ENCODE measurements around the gene SLC44A5. TPM values are rescaled to one million over a fixed set of nuclear protein-coding genes. Genes with fewer than 3 reads are reported as not detected.
A peak's percentile ranks its signal among the peaks of the same experiment; 100 is the strongest.
"Not testable (repeated sequence)": the region's sequence is repeated elsewhere in the genome, so short reads cannot be mapped to it uniquely, and the experiment has no call there.

The SLC44A5 gene
- total RNA-seq, 1 experiment from 2014 or later, result 2.4 TPM

GRCh38 chr1:75257424-75257823 lies 353.5 kb downstream of the SLC44A5 start:
- H2BK120ac ChIP-seq (ENCODE audit: low read depth, low read length, poor library complexity, severe bottlenecking), result no peak overlapping the region
- H3K9ac ChIP-seq (ENCODE audit: extremely low read depth, insufficient read length, low read length), result no peak overlapping the region
- no peaks in the 10 kb centered on the region for H3K4me1 ChIP-seq (ENCODE audit: insufficient read depth, low read length)
- H3K18ac ChIP-seq (ENCODE audit: insufficient read length, low read depth, low read length), result no peak overlapping the region
- Mint-ChIP-seq H3K27ac (no peak overlapping the region), H3K4me3 (no peak overlapping the region), H3K9me3 (no peaks in the 10 kb centered on the region; a peak in 1 of 5 replicates), H3K36me3 (ENCODE audit: insufficient read depth in 1 of 3, low read depth in 3 of 3) (no peaks in the 10 kb centered on the region), H3K27me3 (ENCODE audit: low read depth) (peaks cover 6% of the 10 kb centered on the region; the same call in 1 of the 2 replicates), H3K4me1 (no peaks in the 10 kb centered on the region)
- no CpG with 5 or more reads among the region's 2 CpGs for WGBS (ENCODE audit: extremely low coverage, insufficient read length, low lambda C conversion rate)
- H4K91ac ChIP-seq (ENCODE audit: insufficient read length, low read depth, low read length), result no peak overlapping the region
- no peak overlapping the region for H2AK5ac ChIP-seq (ENCODE audit: insufficient read length, low read length)
- H2BK15ac ChIP-seq (ENCODE audit: low read depth, low read length), result no peak overlapping the region
- H3K23ac ChIP-seq (ENCODE audit: insufficient read length, low read depth, low read length), result no peak overlapping the region
- no peak overlapping the region for H4K8ac ChIP-seq (replicated peaks; ENCODE audit: insufficient read length, low read depth, low read length)
- H3K79me2 ChIP-seq (ENCODE audit: insufficient read depth, low read length), result no peaks in the 10 kb centered on the region
- no peak overlapping the region for H3K56ac ChIP-seq (ENCODE audit: insufficient read length, low read depth, low read length)
- H3T11ph ChIP-seq (ENCODE audit: low read length), result no peak overlapping the region
- no peak overlapping the region for H4K5ac ChIP-seq (ENCODE audit: insufficient read length, low read depth, low read length)
- no peak overlapping the region for H2BK20ac ChIP-seq (ENCODE audit: low read depth, low read length, poor library complexity, severe bottlenecking)
- H2BK12ac ChIP-seq (ENCODE audit: insufficient read length, low read depth, low read length), result no peak overlapping the region
- TF ChIP-seq, protein P1, sequence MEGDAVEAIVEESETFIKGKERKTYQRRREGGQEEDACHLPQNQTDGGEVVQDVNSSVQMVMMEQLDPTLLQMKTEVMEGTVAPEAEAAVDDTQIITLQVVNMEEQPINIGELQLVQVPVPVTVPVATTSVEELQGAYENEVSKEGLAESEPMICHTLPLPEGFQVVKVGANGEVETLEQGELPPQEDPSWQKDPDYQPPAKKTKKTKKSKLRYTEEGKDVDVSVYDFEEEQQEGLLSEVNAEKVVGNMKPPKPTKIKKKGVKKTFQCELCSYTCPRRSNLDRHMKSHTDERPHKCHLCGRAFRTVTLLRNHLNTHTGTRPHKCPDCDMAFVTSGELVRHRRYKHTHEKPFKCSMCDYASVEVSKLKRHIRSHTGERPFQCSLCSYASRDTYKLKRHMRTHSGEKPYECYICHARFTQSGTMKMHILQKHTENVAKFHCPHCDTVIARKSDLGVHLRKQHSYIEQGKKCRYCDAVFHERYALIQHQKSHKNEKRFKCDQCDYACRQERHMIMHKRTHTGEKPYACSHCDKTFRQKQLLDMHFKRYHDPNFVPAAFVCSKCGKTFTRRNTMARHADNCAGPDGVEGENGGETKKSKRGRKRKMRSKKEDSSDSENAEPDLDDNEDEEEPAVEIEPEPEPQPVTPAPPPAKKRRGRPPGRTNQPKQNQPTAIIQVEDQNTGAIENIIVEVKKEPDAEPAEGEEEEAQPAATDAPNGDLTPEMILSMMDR (conservative IDR thresholded peaks at IDR 0.05), result peak; percentile 71
- no peak overlapping the region for H2AFZ ChIP-seq (ENCODE audit: low read length)
- H3K27ac ChIP-seq (ENCODE audit: insufficient read length, low read depth, low read length), result no peak overlapping the region
- no peak overlapping the region for H3K14ac ChIP-seq (ENCODE audit: insufficient read depth, low read length)
- no peaks in the 10 kb centered on the region for H4K20me1 ChIP-seq (ENCODE audit: control insufficient read depth, insufficient read depth, insufficient read length)
- no peak overlapping the region for H3K4me2 ChIP-seq (ENCODE audit: insufficient read depth, insufficient read length, low read length)
- H3K23me2 ChIP-seq (ENCODE audit: insufficient read length, low read depth, low read length, poor library complexity, severe bottlenecking), result no peaks in the 10 kb centered on the region
- no peak overlapping the region for H3K4ac ChIP-seq (ENCODE audit: low read depth, low read length)
- peak; percentile 71 for DNase-seq
- H2BK5ac ChIP-seq (ENCODE audit: insufficient read length, low read length), result no peak overlapping the region
- H3K9me3 ChIP-seq (ENCODE audit: control insufficient read depth, low read depth, low read length), result no peaks in the 10 kb centered on the region
- no peaks in the 10 kb centered on the region for H3K27me3 ChIP-seq (ENCODE audit: insufficient read depth, low read length)
- H3K79me1 ChIP-seq (ENCODE audit: insufficient read depth, low read depth, low read length, poor library complexity, severe bottlenecking), result no peaks in the 10 kb centered on the region

DNA sequence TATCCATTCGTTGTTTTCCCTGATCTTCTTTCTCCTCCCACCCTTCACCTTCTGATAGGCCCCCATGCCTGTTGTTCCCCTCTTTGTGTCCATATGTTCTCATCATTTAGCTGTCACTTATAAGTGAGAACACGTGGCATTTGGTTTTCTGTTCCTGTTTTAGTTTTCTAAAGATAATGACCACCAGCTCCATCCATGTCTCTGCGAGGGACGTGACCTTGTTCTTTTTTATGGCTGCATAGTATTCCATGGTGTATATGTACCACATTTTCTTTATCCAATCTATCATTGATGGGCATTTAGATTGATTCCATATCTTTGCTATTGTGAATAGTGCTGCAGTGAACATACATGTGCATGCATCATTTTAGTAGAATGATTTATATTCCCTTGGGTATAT lies 360.8 kb downstream of the SLC44A5 start:
- H2BK5ac ChIP-seq (ENCODE audit: insufficient read length, low read length); H2AK5ac ChIP-seq (ENCODE audit: insufficient read length, low read length); H3K23ac ChIP-seq (ENCODE audit: insufficient read length, low read depth, low read length); H3K27me3 ChIP-seq (ENCODE audit: insufficient read depth, low read length); H3K4me2 ChIP-seq (ENCODE audit: insufficient read depth, insufficient read length, low read length); H4K8ac ChIP-seq (replicated peaks; ENCODE audit: insufficient read length, low read depth, low read length); H3K27me3 Mint-ChIP-seq (ENCODE audit: low read depth); H4K5ac ChIP-seq (ENCODE audit: insufficient read length, low read depth, low read length); H3K56ac ChIP-seq (ENCODE audit: insufficient read length, low read depth, low read length); H2BK12ac ChIP-seq (ENCODE audit: insufficient read length, low read depth, low read length); H3K79me2 ChIP-seq (ENCODE audit: insufficient read depth, low read length); H3T11ph ChIP-seq (ENCODE audit: low read length); H4K20me1 ChIP-seq (ENCODE audit: control insufficient read depth, insufficient read depth, insufficient read length); H3K36me3 Mint-ChIP-seq (ENCODE audit: insufficient read depth in 1 of 3, low read depth in 3 of 3); H4K91ac ChIP-seq (ENCODE audit: insufficient read length, low read depth, low read length); H3K27ac ChIP-seq (ENCODE audit: insufficient read length, low read depth, low read length); H3K9me3 ChIP-seq (ENCODE audit: control insufficient read depth, low read depth, low read length); H3K14ac ChIP-seq (ENCODE audit: insufficient read depth, low read length); H2AFZ ChIP-seq (ENCODE audit: low read length); H3K18ac ChIP-seq (ENCODE audit: insufficient read length, low read depth, low read length); H3K9ac ChIP-seq (ENCODE audit: extremely low read depth, insufficient read length, low read length); H2BK15ac ChIP-seq (ENCODE audit: low read depth, low read length); H2BK120ac ChIP-seq (ENCODE audit: low read depth, low read length, poor library complexity, severe bottlenecking); H3K4me3 Mint-ChIP-seq; H3K79me1 ChIP-seq (ENCODE audit: insufficient read depth, low read depth, low read length, poor library complexity, severe bottlenecking); H3K9me3 Mint-ChIP-seq; H2BK20ac ChIP-seq (ENCODE audit: low read depth, low read length, poor library complexity, severe bottlenecking); H3K4ac ChIP-seq (ENCODE audit: low read depth, low read length); H3K4me1 Mint-ChIP-seq; H3K27ac Mint-ChIP-seq; H3K4me1 ChIP-seq (ENCODE audit: insufficient read depth, low read length); H3K23me2 ChIP-seq (ENCODE audit: insufficient read length, low read depth, low read length, poor library complexity, severe bottlenecking); DNase-seq: not testable (repeated sequence)
- WGBS (ENCODE audit: extremely low coverage, insufficient read length, low lambda C conversion rate), result no CpG with 5 or more reads among the region's 4 CpGs
